Tibial nerve (tissue), 4 donors: ENCODE results near the gene NWD2.

Source experiments
- EP300 ChIP-seq, 2 donors: sonication (generic); formaldehyde crosslinking; IDR thresholded peaks; one replicate each; pipeline ENCODE4 v1.6.1; 2017; ENCODE audit warnings: antibody characterized with exemption in 2 of 2, mild to moderate bottlenecking in 1 of 2
- POLR2A ChIP-seq, 2 donors: fragments of 450-650 bp; IDR thresholded peaks; one replicate each; pipeline ENCODE4 v1.6.1; 2017; ENCODE audit warnings: antibody characterized with exemption in 2 of 2, mild to moderate bottlenecking in 2 of 2, moderate library complexity in 2 of 2
- TF ChIP-seq, protein P1 (sequence below), 5 experiments: fragments of 200-600 bp in 3 of 5; fragments of 450-650 bp in 2 of 5; sonication (generic) in 3 of 5; IDR thresholded peaks; one replicate each; pipeline ENCODE4 v1.5.1; 2016 to 2019; ENCODE audit warnings: antibody characterized with exemption in 5 of 5, mild to moderate bottlenecking in 3 of 5, moderate library complexity in 2 of 5

GRCh38 chr4:37425857-37426256, 181.3 kb downstream of the NWD2 start:
- TF ChIP-seq, protein P1, sequence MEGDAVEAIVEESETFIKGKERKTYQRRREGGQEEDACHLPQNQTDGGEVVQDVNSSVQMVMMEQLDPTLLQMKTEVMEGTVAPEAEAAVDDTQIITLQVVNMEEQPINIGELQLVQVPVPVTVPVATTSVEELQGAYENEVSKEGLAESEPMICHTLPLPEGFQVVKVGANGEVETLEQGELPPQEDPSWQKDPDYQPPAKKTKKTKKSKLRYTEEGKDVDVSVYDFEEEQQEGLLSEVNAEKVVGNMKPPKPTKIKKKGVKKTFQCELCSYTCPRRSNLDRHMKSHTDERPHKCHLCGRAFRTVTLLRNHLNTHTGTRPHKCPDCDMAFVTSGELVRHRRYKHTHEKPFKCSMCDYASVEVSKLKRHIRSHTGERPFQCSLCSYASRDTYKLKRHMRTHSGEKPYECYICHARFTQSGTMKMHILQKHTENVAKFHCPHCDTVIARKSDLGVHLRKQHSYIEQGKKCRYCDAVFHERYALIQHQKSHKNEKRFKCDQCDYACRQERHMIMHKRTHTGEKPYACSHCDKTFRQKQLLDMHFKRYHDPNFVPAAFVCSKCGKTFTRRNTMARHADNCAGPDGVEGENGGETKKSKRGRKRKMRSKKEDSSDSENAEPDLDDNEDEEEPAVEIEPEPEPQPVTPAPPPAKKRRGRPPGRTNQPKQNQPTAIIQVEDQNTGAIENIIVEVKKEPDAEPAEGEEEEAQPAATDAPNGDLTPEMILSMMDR (IDR thresholded peaks at IDR 0.05) = no peak
- TF ChIP-seq POLR2A (IDR thresholded peaks at IDR 0.05) = no peak
- TF ChIP-seq EP300 (IDR thresholded peaks at IDR 0.05) = no peak
